ENCODE measurements around the gene DEPP1.

Gene DEPP1

GRCh38 chr10:44961230-44961571 lies 17.4 kb downstream of the DEPP1 start:
- Mint-ChIP-seq H3K4me3 (peak overlapping the region; percentile 7), H3K4me1 (ENCODE audit: low read depth) (peaks cover 18% of the 10 kb centered on the region), H3K27ac (no peak overlapping the region), H3K36me3 (ENCODE audit: low read depth) (peaks cover 9% of the 10 kb centered on the region), H3K27me3 (ENCODE audit: low read depth) (no peaks in the 10 kb centered on the region), H3K9me3 (peaks cover 4% of the 10 kb centered on the region)
- no peak for DNase-seq (ENCODE audit: low spot score)

GRCh38 chr10:44960482-44961229 lies 18.0 kb downstream of the DEPP1 start:
- Mint-ChIP-seq H3K36me3 (ENCODE audit: low read depth) (peaks cover 11% of the 10 kb centered on the region), H3K27ac (no peak overlapping the region), H3K4me1 (ENCODE audit: low read depth) (peaks cover 16% of the 10 kb centered on the region), H3K9me3 (peaks cover 4% of the 10 kb centered on the region), H3K27me3 (ENCODE audit: low read depth) (no peaks in the 10 kb centered on the region), H3K4me3 (peak overlapping the region; percentile 80)
- no peak for DNase-seq (ENCODE audit: low spot score)

DNA sequence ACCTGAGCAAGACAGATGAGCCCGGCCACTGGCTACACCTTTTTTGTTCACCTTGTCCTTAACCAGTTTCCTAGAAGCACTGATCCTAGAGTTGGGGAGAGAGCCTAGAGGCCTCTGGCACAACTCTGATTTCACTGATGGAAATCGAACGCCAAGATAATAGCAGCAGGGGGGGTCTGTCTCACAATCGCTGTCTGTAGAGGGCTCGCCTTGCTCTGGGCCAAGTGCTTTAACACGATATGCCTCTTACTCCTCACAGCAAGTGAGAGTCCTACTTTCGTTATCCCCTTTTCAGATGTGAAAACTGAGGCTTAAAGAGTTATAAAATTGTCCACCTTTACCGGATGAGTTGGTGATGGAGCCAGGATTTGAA lies 18.5 kb downstream of the DEPP1 start:
- peak overlapping the region; percentile 80 for H3K4me3 Mint-ChIP-seq
- H3K27ac Mint-ChIP-seq: no peak overlapping the region
- peaks cover 15% of the 10 kb centered on the region for H3K4me1 Mint-ChIP-seq (ENCODE audit: low read depth)
- peaks cover 11% of the 10 kb centered on the region for H3K36me3 Mint-ChIP-seq (ENCODE audit: low read depth)
- no peaks in the 10 kb centered on the region for H3K27me3 Mint-ChIP-seq (ENCODE audit: low read depth)
- H3K9me3 Mint-ChIP-seq: peaks cover 4% of the 10 kb centered on the region
- DNase-seq (ENCODE audit: low spot score): no peak

- H3K9me3 Mint-ChIP-seq: peaks cover 4% of the 10 kb centered on the region
- peak; percentile 91 for DNase-seq (ENCODE audit: low spot score)
- H3K4me1 Mint-ChIP-seq (ENCODE audit: low read depth): peaks cover 15% of the 10 kb centered on the region
- no peaks in the 10 kb centered on the region for H3K27me3 Mint-ChIP-seq (ENCODE audit: low read depth)
- peak within 1 kb of the TSS; percentile 80 for H3K4me3 Mint-ChIP-seq
- peaks cover 14% of the 10 kb centered on the region for H3K36me3 Mint-ChIP-seq (ENCODE audit: low read depth)
- H3K27ac Mint-ChIP-seq: peak within 1 kb of the TSS; percentile 77
Observed at GRCh38 chr10:44959247-44960087, 19.1 kb downstream of the DEPP1 start, which contains the start of gene RASSF4. Gene RASSF4, plus strand, starts transcription at chr10:44959802. Its CDS starts 10,401 bp downstream, at chr10:44970203.

DNA sequence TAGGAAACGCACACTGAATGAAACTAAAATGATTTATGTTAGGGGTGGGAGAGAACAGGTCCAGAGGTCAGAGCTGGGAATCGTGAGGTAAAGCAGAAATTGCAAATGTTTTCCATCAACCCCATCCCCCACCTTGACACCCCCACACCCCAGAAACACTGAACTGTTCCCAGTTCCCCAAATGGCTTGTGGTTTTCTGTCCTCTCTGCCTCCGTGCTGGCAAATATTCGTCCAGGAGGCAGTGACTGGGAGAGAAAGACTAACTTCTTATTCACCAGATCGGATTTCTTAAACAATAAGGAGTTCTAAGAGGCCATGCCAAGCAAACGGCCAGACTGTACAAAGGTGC lies 19.7 kb downstream of the DEPP1 start:
- no peak for DNase-seq (ENCODE audit: low spot score)
- Mint-ChIP-seq H3K4me1 (ENCODE audit: low read depth) (peaks cover 15% of the 10 kb centered on the region), H3K4me3 (peak overlapping the region; percentile 80), H3K36me3 (ENCODE audit: low read depth) (peaks cover 14% of the 10 kb centered on the region), H3K27me3 (ENCODE audit: low read depth) (no peaks in the 10 kb centered on the region), H3K9me3 (peaks cover 4% of the 10 kb centered on the region), H3K27ac (peak overlapping the region; percentile 77)

DNA sequence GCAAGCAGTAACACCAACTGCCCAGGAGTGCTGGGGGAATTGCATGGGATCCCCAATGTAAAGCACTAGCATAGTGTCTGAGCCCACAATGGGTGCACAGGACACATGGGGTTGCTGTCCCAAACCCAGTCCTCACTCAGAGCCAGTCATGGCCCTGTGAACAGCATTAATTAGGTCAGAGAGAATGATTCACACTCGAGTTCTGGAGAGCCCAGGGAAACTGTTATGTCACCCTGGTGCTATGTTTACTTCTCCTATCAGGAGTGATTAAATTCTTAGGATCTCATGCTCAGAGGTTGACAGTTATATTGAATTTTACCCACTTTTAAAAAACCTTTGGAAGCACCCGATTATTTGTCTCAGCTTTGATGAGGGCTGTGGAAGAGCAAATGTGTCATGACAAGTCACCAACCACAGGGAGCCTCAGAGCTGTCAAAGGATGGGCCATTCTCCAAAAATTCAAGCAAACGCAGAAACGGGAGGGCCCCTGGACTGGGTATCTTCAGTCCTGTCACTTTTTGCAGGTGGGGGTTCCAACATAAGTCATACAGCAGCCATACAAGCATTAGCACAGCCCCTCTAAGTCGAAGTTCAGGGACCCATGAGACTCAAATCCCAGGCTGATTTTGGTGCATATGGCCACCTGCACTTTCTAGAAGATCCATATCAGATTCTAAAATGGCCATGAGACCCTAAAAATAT lies 20.3 kb downstream of the DEPP1 start:
- Mint-ChIP-seq H3K36me3 (ENCODE audit: low read depth) (peaks cover 14% of the 10 kb centered on the region), H3K27ac (peak overlapping the region; percentile 77), H3K27me3 (ENCODE audit: low read depth) (no peaks in the 10 kb centered on the region), H3K9me3 (peaks cover 4% of the 10 kb centered on the region), H3K4me1 (ENCODE audit: low read depth) (peaks cover 15% of the 10 kb centered on the region), H3K4me3 (peak overlapping the region; percentile 80)
- DNase-seq (ENCODE audit: low spot score): no peak

DNA sequence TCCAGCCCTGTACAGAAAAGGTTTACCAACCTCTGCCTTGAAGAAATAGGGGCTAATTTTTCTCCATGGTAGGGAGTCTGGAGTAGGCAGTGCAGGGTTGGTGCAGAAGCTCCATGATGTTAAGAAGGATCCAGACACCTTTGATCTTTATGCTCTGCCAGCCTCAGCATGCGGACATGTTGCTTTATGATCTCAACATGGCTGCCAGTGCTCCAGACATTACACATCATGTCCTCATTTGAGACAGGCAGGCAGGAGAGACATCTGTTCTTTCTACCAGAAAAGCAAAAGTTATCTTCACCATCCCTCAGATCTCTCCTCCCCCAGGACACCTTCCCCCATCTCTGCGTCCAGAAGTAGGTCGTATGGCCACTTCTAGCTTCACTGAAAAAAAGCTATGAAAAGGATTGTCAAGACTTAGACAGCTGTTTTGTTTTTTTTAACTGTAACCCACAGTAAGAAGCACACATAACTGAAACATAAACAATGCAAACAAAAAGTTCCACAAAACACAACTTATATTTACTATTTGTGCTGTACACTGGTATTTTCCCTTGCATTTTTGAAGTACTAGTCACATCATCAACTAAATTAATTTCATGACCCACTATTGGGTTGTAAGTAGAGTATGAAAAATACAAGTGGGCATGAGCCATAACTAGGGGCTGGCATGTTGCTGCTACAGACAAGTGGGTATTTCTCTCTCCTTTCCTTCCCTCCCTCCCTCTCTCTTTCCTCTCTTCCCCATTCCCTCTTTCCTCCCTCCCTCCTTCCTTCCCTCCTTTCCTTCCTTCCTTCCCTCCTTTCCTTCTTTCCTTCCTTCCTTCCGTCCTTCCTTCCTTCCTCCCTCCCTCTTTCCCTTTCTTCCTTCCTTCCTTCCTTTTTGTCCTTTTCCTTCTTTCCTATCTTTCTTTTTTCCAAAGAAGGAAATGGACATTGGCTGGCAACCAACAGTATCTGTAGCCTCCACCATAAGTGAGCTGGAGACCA lies 21.6 kb downstream of the DEPP1 start:
- Mint-ChIP-seq H3K27me3 (ENCODE audit: low read depth) (no peaks in the 10 kb centered on the region), H3K4me1 (ENCODE audit: low read depth) (peaks cover 15% of the 10 kb centered on the region), H3K9me3 (peaks cover 4% of the 10 kb centered on the region), H3K27ac (no peak overlapping the region), H3K4me3 (no peak overlapping the region), H3K36me3 (ENCODE audit: low read depth) (peaks cover 14% of the 10 kb centered on the region)
- DNase-seq (ENCODE audit: low spot score): no peak

DNA sequence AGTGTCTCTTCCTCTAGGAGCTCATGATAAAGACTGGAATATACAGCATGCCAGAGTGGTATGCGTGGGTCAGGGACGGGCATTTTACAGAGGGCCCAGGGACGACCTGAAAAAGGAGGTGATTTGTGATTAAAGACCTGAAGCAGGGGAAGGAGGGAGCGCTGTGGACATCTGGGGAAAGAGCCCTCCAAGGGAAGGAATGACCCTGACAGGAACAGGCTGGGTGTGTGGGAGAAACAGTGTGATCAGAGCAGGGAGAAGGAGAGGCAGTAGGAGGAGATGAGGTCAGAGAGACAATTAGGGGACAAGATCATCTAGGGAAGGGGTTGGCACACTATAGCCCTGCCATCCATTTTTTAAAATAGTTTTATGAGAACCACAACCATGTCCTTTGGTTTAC lies 22.4 kb downstream of the DEPP1 start:
- H3K4me1 Mint-ChIP-seq (ENCODE audit: low read depth): peaks cover 15% of the 10 kb centered on the region
- peaks cover 14% of the 10 kb centered on the region for H3K36me3 Mint-ChIP-seq (ENCODE audit: low read depth)
- H3K27ac Mint-ChIP-seq: no peak overlapping the region
- no peaks in the 10 kb centered on the region for H3K27me3 Mint-ChIP-seq (ENCODE audit: low read depth)
- DNase-seq (ENCODE audit: low spot score): no peak
- H3K4me3 Mint-ChIP-seq: no peak overlapping the region
- H3K9me3 Mint-ChIP-seq: peaks cover 4% of the 10 kb centered on the region

DNA sequence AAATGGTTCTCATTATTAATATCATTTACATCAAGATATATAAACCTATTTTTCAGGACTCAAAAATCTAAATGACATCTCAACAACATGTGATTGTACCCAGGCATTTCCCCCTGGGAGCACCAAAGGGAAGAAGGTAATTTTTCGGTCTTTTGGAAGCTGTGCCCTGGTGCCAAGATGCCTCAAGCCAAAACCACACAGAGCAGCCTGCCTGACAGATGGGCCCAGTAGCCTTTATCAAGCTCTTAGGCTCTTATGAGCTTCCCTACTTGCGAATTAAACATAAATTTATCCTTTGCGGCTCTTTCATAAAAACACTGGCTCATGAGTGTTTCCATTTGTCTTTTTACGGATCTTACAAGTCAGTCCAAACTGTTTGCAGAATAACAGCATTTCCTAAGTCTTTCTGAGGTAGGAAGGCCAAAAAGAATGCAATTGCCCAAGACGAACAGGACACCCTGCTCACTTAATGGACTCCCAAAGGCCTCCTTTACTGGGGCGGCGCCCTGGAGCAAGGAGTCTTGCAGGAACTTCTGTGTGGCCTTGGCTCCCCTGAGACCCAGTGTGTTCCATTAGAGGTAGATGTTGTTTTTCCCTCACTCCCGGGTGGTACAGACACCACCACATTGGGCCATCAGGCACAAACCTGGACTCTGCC lies 23.1 kb downstream of the DEPP1 start:
- H3K27me3 Mint-ChIP-seq (ENCODE audit: low read depth): no peaks in the 10 kb centered on the region
- H3K9me3 Mint-ChIP-seq: peaks cover 4% of the 10 kb centered on the region
- no peak overlapping the region for H3K4me3 Mint-ChIP-seq
- H3K36me3 Mint-ChIP-seq (ENCODE audit: low read depth): peaks cover 14% of the 10 kb centered on the region
- no peak overlapping the region for H3K27ac Mint-ChIP-seq
- no peak for DNase-seq (ENCODE audit: low spot score)
- H3K4me1 Mint-ChIP-seq (ENCODE audit: low read depth): peaks cover 13% of the 10 kb centered on the region

DNA sequence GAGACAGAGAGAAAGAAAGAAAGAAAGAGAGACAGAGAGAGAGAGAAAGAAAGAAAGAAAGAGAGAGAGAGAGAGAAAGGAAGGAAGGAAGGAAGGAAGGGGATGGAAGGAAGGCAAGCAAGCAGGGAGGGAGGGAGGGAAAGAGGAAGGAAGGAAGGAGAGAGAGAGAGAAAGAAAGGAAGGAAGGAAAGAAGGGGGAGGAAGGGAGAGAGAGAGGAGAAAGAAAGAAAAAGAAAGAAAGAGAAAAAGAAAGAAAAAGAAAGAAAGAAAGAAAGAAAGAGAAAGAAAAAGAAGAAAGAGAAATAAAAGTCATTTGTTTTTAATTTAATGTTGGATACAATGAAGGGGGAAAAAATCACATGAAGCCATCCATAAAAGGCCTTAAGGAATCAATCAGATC lies 23.6 kb downstream of the DEPP1 start:
- peaks cover 11% of the 10 kb centered on the region for H3K4me1 Mint-ChIP-seq (ENCODE audit: low read depth)
- H3K4me3 Mint-ChIP-seq: no peak overlapping the region
- no peaks in the 10 kb centered on the region for H3K27me3 Mint-ChIP-seq (ENCODE audit: low read depth)
- peaks cover 14% of the 10 kb centered on the region for H3K36me3 Mint-ChIP-seq (ENCODE audit: low read depth)
- H3K9me3 Mint-ChIP-seq: peaks cover 4% of the 10 kb centered on the region
- no peak for DNase-seq (ENCODE audit: low spot score)
- H3K27ac Mint-ChIP-seq: no peak overlapping the region

GRCh38 chr10:44954042-44954441 lies 24.6 kb downstream of the DEPP1 start:
- Mint-ChIP-seq H3K4me1 (ENCODE audit: low read depth) (peaks cover 11% of the 10 kb centered on the region), H3K9me3 (peaks cover 4% of the 10 kb centered on the region), H3K4me3 (no peak overlapping the region), H3K27me3 (ENCODE audit: low read depth) (no peaks in the 10 kb centered on the region), H3K36me3 (ENCODE audit: low read depth) (peaks cover 14% of the 10 kb centered on the region), H3K27ac (no peak overlapping the region)
- DNase-seq (ENCODE audit: low spot score): no peak

GRCh38 chr10:44952779-44953231 lies 25.8 kb downstream of the DEPP1 start:
- Mint-ChIP-seq H3K27ac (no peak overlapping the region), H3K27me3 (ENCODE audit: low read depth) (no peaks in the 10 kb centered on the region), H3K4me3 (no peak overlapping the region), H3K4me1 (ENCODE audit: low read depth) (peaks cover 4% of the 10 kb centered on the region), H3K36me3 (ENCODE audit: low read depth) (peaks cover 14% of the 10 kb centered on the region), H3K9me3 (peaks cover 4% of the 10 kb centered on the region)
- DNase-seq (ENCODE audit: low spot score): no peak
